B cell (primary cell): ENCODE results near the gene HAVCR2. TPM values are rescaled to one million over a fixed set of nuclear protein-coding genes. Genes with fewer than 3 reads are reported as not detected.

ENCODE experiments used
- ATAC-seq: fragments of 200-7000 bp; cut with Tn5 transposase; one replicate; pipeline ENCODE4 v1.10.0; 2021; ENCODE audit warnings: low read depth, mild to moderate bottlenecking, moderate number of reproducible peaks, moderate library complexity
- CTCF ChIA-PET: fragments of 350-600 bp; sonication (Branson Sonifier 250); formaldehyde crosslinking; loops from one replicate; lab custom pipeline; 2021; ENCODE audit warnings: antibody characterized with exemption, inconsistent platforms; lab: Charles Lee
- POLR2A ChIA-PET: fragments of 350-600 bp; sonication (Branson Sonifier 250); formaldehyde crosslinking; loops from one replicate; lab custom pipeline; 2021; ENCODE audit warnings: antibody characterized with exemption; lab: Charles Lee
- DNase-seq: peaks from one replicate; pipeline ENCODE4 v3.0.0; 2013
- H2AFZ ChIP-seq: 2 replicates; pipeline ENCODE4 v1.6.1; 2012; ENCODE audit warnings: mild to moderate bottlenecking, low read depth, low read length; ENCODE audit not compliant: insufficient read depth, poor library complexity, severe bottlenecking
- H3K27ac ChIP-seq, 2 donors: 1 replicate in 1 of 2; 2 replicates in 1 of 2; pipeline ENCODE4 v1.5.1; 2012 to 2013; ENCODE audit warnings: low read length in 2 of 2, mild to moderate bottlenecking in 2 of 2, moderate library complexity in 1 of 2
- H3K27me3 ChIP-seq, 4 experiments: fragments of 200-600 bp in 1 of 4; sonication (generic) in 1 of 4; replicated peaks in 1 of 4; 1 replicate in 2 of 4; 2 replicates in 2 of 4; pipeline versions ENCODE4 v1.6.1 to v1.7.0; 2013 to 2016; ENCODE audit warnings: low read length in 3 of 4, mild to moderate bottlenecking in 2 of 4, mixed read lengths in 1 of 4, moderate library complexity in 1 of 4; ENCODE audit not compliant: insufficient read depth in 4 of 4, control insufficient read depth in 3 of 4; ENCODE audit errors: control extremely low read depth in 1 of 4
- H3K36me3 ChIP-seq, 2 experiments: replicated peaks in 1 of 2; 1 replicate in 1 of 2; 2 replicates in 1 of 2; pipeline versions ENCODE4 v1.6.1 to v1.7.1; 2013; ENCODE audit warnings: low read length in 1 of 2; ENCODE audit not compliant: insufficient read depth in 2 of 2, control insufficient read depth in 1 of 2; ENCODE audit errors: control extremely low read depth in 1 of 2, extremely low read depth in 1 of 2
- H3K4me1 ChIP-seq, 2 donors: fragments of 200-600 bp in 1 of 2; sonication (generic) in 1 of 2; 1 replicate in 1 of 2; 2 replicates in 1 of 2; pipeline versions ENCODE4 v1.5.1 to v1.6.1; 2013 to 2017; ENCODE audit warnings: low read length in 2 of 2; ENCODE audit not compliant: control insufficient read depth in 2 of 2, insufficient read depth in 2 of 2
- H3K4me2 ChIP-seq: replicated peaks from 2 replicates; pipeline ENCODE3; 2012; ENCODE audit warnings: mild to moderate bottlenecking, low read depth, low read length; ENCODE audit not compliant: poor library complexity, severe bottlenecking
- H3K4me3 ChIP-seq, 5 experiments: fragments of 200-600 bp in 1 of 5; sonication (generic) in 1 of 5; 1 replicate in 3 of 5; 2 replicates in 2 of 5; pipeline versions ENCODE4 v1.5.1 to v1.7.0; 2011 to 2016; ENCODE audit warnings: low read length in 4 of 5, mild to moderate bottlenecking in 4 of 5, low read depth in 2 of 5, control low read depth in 1 of 5, moderate library complexity in 1 of 5; ENCODE audit not compliant: insufficient read depth in 1 of 5; ENCODE audit errors: control extremely low read depth in 1 of 5, extremely low read depth in 1 of 5
- H3K79me2 ChIP-seq: fragments of 200-600 bp; sonication (generic); one replicate; pipeline ENCODE4 v1.6.0; 2016; ENCODE audit warnings: low read length; ENCODE audit not compliant: control insufficient read depth, insufficient read depth
- H3K9ac ChIP-seq: fragments of 200-600 bp; sonication (generic); 2 replicates; pipeline ENCODE4 v1.6.1; 2017; ENCODE audit warnings: mild to moderate bottlenecking, low read length, moderate library complexity
- H3K9me3 ChIP-seq, 3 donors: one replicate each; pipeline versions ENCODE4 v1.6.1 to v1.7.1; 2013; ENCODE audit warnings: low read length in 2 of 3; ENCODE audit not compliant: control insufficient read depth in 2 of 3, insufficient read depth in 1 of 3; ENCODE audit errors: control extremely low read depth in 1 of 3
- H4K20me1 ChIP-seq: 2 replicates; pipeline ENCODE4 v1.6.0; 2012; ENCODE audit warnings: mild to moderate bottlenecking, low read length; ENCODE audit not compliant: insufficient read depth, control insufficient read depth, poor library complexity, severe bottlenecking
- H3K27ac Mint-ChIP-seq: one replicate; pipeline ENCODE4 v1.8.0; 2021; ENCODE audit warnings: mixed read lengths
- H3K27me3 Mint-ChIP-seq: one replicate; pipeline ENCODE4 v1.8.0; 2021; ENCODE audit warnings: mixed read lengths
- H3K4me1 Mint-ChIP-seq: one replicate; pipeline ENCODE4 v1.8.0; 2021; ENCODE audit warnings: mixed read lengths
- H3K4me3 Mint-ChIP-seq: one replicate; pipeline ENCODE4 v1.8.0; 2021; ENCODE audit warnings: mixed read lengths
- H3K9me3 Mint-ChIP-seq: one replicate; pipeline ENCODE4 v1.8.0; 2022; ENCODE audit warnings: mixed read lengths; ENCODE audit not compliant: insufficient read depth
- CTCF ChIP-seq: fragments of 200-600 bp; IDR thresholded peaks from one replicate; pipeline ENCODE4 v1.8.0; 2022; ENCODE audit warnings: antibody characterized with exemption, mild to moderate bottlenecking
- EZH2 ChIP-seq: IDR thresholded peaks from 2 replicates; pipeline ENCODE4 v1.6.1; 2012; ENCODE audit warnings: borderline replicate concordance, low read depth, mild to moderate bottlenecking, moderate library complexity, low read length; ENCODE audit not compliant: insufficient read depth, poor library complexity, severe bottlenecking
- WGBS: methylation state at CpG from one replicate; pipeline ENCODE4 v1.1.5; 2013; ENCODE audit warnings: missing lambda C conversion rate; ENCODE audit not compliant: insufficient coverage; 5-methylcytosine and 5-hydroxymethylcytosine counted together
- intact Hi-C: fragments of 100-400 bp; cut with micrococcal nuclease; formaldehyde crosslinking; loops from one replicate; pipeline ENCODE4 v1.10.0; 2022
- polyA plus RNA-seq: library from polyadenylated mRNA; depleted of rRNA; stranded (reverse); fragments of >200 nt; gene quantifications from 2 replicates; pipeline ENCODE4 v1.2.3, GENCODE V29; 2012
- total RNA-seq, 2 donors: library from RNA; stranded (reverse); fragments of 120-200 nt in 1 of 2; gene quantifications; 1 replicate in 1 of 2; 2 replicates in 1 of 2; pipeline versions ENCODE4 v1.2.3 to v1.2.4, GENCODE V29; 2013 to 2022

Gene HAVCR2
- total and polyA plus RNA-seq, 2 donors (not counting 1 experiment from before 2014, with no cell fraction given) = 0.64 to 2.3 TPM

DNA sequence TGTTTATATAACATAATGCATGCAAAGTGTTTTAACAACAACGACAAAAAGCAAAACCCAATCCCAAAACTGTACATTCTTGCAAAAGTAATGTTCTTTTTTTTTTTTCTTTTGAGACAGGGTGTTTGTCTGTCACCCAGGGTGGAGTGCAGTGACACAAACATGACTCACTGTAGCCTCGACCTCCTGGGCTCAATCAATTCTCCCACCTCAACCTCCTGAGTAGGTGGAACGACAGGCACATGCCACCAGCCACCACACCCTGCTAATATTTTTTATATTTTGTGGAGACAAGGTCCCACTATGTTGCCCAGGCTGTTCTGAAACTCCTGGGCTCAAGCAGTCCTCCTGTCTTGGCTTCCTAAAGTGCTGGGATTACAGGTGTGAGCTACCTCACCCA is 36.3 kb downstream of the HAVCR2 start:
- Histone ChIP-seq H3K4me3 (no peak overlapping the region), H3K79me2 (no peaks in the 10 kb centered on the region), H4K20me1 (no peaks in the 10 kb centered on the region), H3K27me3 (no peaks in the 10 kb centered on the region), H3K36me3 (no peaks in the 10 kb centered on the region), H3K9me3 (no peaks in the 10 kb centered on the region), H3K4me1 (no peaks in the 10 kb centered on the region), H3K9ac (no peak overlapping the region), H2AFZ (no peak overlapping the region), H3K4me2 (no peak overlapping the region), H3K27ac (no peak overlapping the region)
- ATAC-seq (no peak), DNase-seq (no peak)
- POLR2A ChIA-PET = no interaction called here
- no peak overlapping the region for H3K27ac Mint-ChIP-seq
- no peak overlapping the region for H3K4me3 Mint-ChIP-seq
- no peaks in the 10 kb centered on the region for H3K9me3 Mint-ChIP-seq
- H3K4me1 Mint-ChIP-seq = peaks cover 4% of the 10 kb centered on the region
- intact Hi-C loops = no loop called here
- CTCF ChIA-PET = no interaction called here
- no CpG with 5 or more reads among the region's 3 CpGs for WGBS
- no peak for TF ChIP-seq EZH2
- no peak for TF ChIP-seq CTCF
- H3K27me3 Mint-ChIP-seq = no peaks in the 10 kb centered on the region

- 96% methylated on average over 3 of the region's 3 CpGs for WGBS
- H3K36me3 ChIP-seq = no peaks in the 10 kb centered on the region
- H3K27me3 Mint-ChIP-seq = no peaks in the 10 kb centered on the region
- no peaks in the 10 kb centered on the region for H3K9me3 ChIP-seq
- TF ChIP-seq EZH2 (no peak), CTCF (no peak)
- peaks cover 3% of the 10 kb centered on the region for H3K4me1 Mint-ChIP-seq
- H3K79me2 ChIP-seq = no peaks in the 10 kb centered on the region
- H4K20me1 ChIP-seq = no peaks in the 10 kb centered on the region
- no peak overlapping the region for H3K9ac ChIP-seq
- ChIA-PET CTCF (no interaction called here), POLR2A (no interaction called here)
- intact Hi-C loops = no loop called here
- H3K27ac ChIP-seq = no peak overlapping the region
- H2AFZ ChIP-seq = no peak overlapping the region
- no peaks in the 10 kb centered on the region for H3K27me3 ChIP-seq
- no peak for ATAC-seq
- no peak overlapping the region for H3K4me2 ChIP-seq
- DNase-seq = no peak
- no peaks in the 10 kb centered on the region for H3K9me3 Mint-ChIP-seq
- H3K4me3 ChIP-seq = no peak overlapping the region
- H3K4me3 Mint-ChIP-seq = no peak overlapping the region
- no peaks in the 10 kb centered on the region for H3K4me1 ChIP-seq
- no peak overlapping the region for H3K27ac Mint-ChIP-seq
Observed at GRCh38 chr5:157069949-157070348, 38.9 kb downstream of the HAVCR2 start.
